Endodermal cell (in vitro differentiated cells): ENCODE results near the gene WIPI1. TPM values are rescaled to one million over a fixed set of nuclear protein-coding genes. Genes with fewer than 3 reads are reported as not detected.

Source experiments
- DNase-seq: peaks from one replicate; pipeline ENCODE4 v3.0.0-alpha.2; 2017
- H3K27ac ChIP-seq: 2 replicates; pipeline ENCODE4 v1.5.1; 2013; ENCODE audit warnings: mild to moderate bottlenecking, low read depth, low read length, moderate library complexity
- H3K27me3 ChIP-seq: 2 replicates; pipeline ENCODE4 v1.6.1; 2013; ENCODE audit warnings: mild to moderate bottlenecking, low read length, moderate library complexity; ENCODE audit not compliant: insufficient read depth, control insufficient read depth, poor library complexity, severe bottlenecking
- H3K36me3 ChIP-seq: 2 replicates; pipeline ENCODE4 v1.7.0; 2013; ENCODE audit warnings: mild to moderate bottlenecking, low read length, moderate library complexity; ENCODE audit not compliant: control insufficient read depth, insufficient read depth
- H3K4me1 ChIP-seq: one replicate; pipeline ENCODE4 v1.7.0; 2013; ENCODE audit warnings: low read length; ENCODE audit not compliant: control insufficient read depth, insufficient read depth
- H3K4me3 ChIP-seq: 2 replicates; pipeline ENCODE4 v1.5.1; 2013; ENCODE audit warnings: mild to moderate bottlenecking, low read length, moderate library complexity
- H3K9ac ChIP-seq: 2 replicates; pipeline ENCODE4 v1.6.1; 2013; ENCODE audit warnings: mild to moderate bottlenecking, low read length, moderate library complexity; ENCODE audit not compliant: poor library complexity, severe bottlenecking; ENCODE audit errors: extremely low read depth
- H3K9me3 ChIP-seq: 2 replicates; pipeline ENCODE4 v1.6.1; 2013; ENCODE audit warnings: mild to moderate bottlenecking, low read length, moderate library complexity; ENCODE audit not compliant: control insufficient read depth
- H3K27ac Mint-ChIP-seq: 2 replicates; pipeline ENCODE4 v1.8.0; 2020; ENCODE audit warnings: mixed read lengths
- H3K27me3 Mint-ChIP-seq: 2 replicates; pipeline ENCODE4 v1.8.0; 2021; ENCODE audit warnings: mild to moderate bottlenecking, mixed read lengths; ENCODE audit not compliant: insufficient read depth
- H3K36me3 Mint-ChIP-seq: 2 replicates; pipeline ENCODE4 v1.8.0; 2020; ENCODE audit warnings: low read depth, mixed read lengths
- H3K4me1 Mint-ChIP-seq: 2 replicates; pipeline ENCODE4 v1.8.0; 2020; ENCODE audit warnings: mixed read lengths
- H3K4me3 Mint-ChIP-seq: 2 replicates; pipeline ENCODE4 v1.8.0; 2020; ENCODE audit warnings: mild to moderate bottlenecking, moderate library complexity, mixed read lengths
- H3K9me3 Mint-ChIP-seq: 2 replicates; pipeline ENCODE4 v1.8.0; 2020; ENCODE audit warnings: mild to moderate bottlenecking, mixed read lengths
- CTCF ChIP-seq: fragments of 200-600 bp; sonication (generic); conservative IDR thresholded peaks from 2 replicates; pipeline ENCODE4 v1.5.0; 2021; ENCODE audit warnings: antibody characterized with exemption, mild to moderate bottlenecking
- WGBS, 2 experiments: methylation state at CpG; one replicate each; pipeline versions ENCODE4 v1.1.5 to v1.1.7; 2013; ENCODE audit warnings: missing lambda C conversion rate in 2 of 2, mixed read lengths in 1 of 2; ENCODE audit not compliant: insufficient coverage in 1 of 2, insufficient read length in 1 of 2; 5-methylcytosine and 5-hydroxymethylcytosine counted together
- total RNA-seq, 2 donors: library from RNA; stranded (reverse); fragmentation: NEBNext Ultra II Directional in 1 of 2; extraction: Animal tissue kit (Norgen Biotek cat#: 25700) in 1 of 2; gene quantifications; 2 replicates in 1 of 2; 3 replicates in 1 of 2; pipeline ENCODE4 v1.2.1, GENCODE V29; 2021

Gene WIPI1
- total RNA-seq, 2 donors from 2014 or later: 32.0 to 39.5 TPM

- WGBS, 2 experiments: 86 to 94% methylated on average over 3 to 5 of the region's 5 CpGs
- no peaks in the 10 kb centered on the region for H3K9me3 ChIP-seq
- no peaks in the 10 kb centered on the region for H3K36me3 ChIP-seq
- no peaks in the 10 kb centered on the region for H3K27me3 Mint-ChIP-seq
- H3K27ac Mint-ChIP-seq: no peak overlapping the region
- no peak for DNase-seq
- H3K27me3 ChIP-seq: no peaks in the 10 kb centered on the region
- no peaks in the 10 kb centered on the region for H3K36me3 Mint-ChIP-seq
- no peaks in the 10 kb centered on the region for H3K4me1 Mint-ChIP-seq
- no peak overlapping the region for H3K4me3 Mint-ChIP-seq
- no peak for TF ChIP-seq CTCF
- peaks cover 6% of the 10 kb centered on the region for H3K9me3 Mint-ChIP-seq
- no peak overlapping the region for H3K9ac ChIP-seq
- no peak overlapping the region for H3K4me3 ChIP-seq
- H3K4me1 ChIP-seq: no peaks in the 10 kb centered on the region
- H3K27ac ChIP-seq: no peak overlapping the region
These were observed 42.3 kb upstream of the WIPI1 start for GRCh38 chr17:68499587-68499986.

- Mint-ChIP-seq H3K4me1 (no peaks in the 10 kb centered on the region), H3K27ac (no peak overlapping the region), H3K4me3 (no peak overlapping the region), H3K27me3 (no peaks in the 10 kb centered on the region), H3K36me3 (no peaks in the 10 kb centered on the region), H3K9me3 (peaks cover 6% of the 10 kb centered on the region)
- H3K36me3 ChIP-seq: no peaks in the 10 kb centered on the region
- no peak overlapping the region for H3K4me3 ChIP-seq
- no peaks in the 10 kb centered on the region for H3K4me1 ChIP-seq
- no peak for TF ChIP-seq CTCF
- H3K27me3 ChIP-seq: no peaks in the 10 kb centered on the region
- WGBS, 2 experiments: 88 to 93% methylated on average over 3 to 7 of the region's 7 CpGs
- H3K27ac ChIP-seq: no peak overlapping the region
- no peak overlapping the region for H3K9ac ChIP-seq
- H3K9me3 ChIP-seq: no peaks in the 10 kb centered on the region
- no peak for DNase-seq
These were observed 41.4 kb upstream of the WIPI1 start for GRCh38 chr17:68498479-68499326.

- H3K4me1 Mint-ChIP-seq: no peaks in the 10 kb centered on the region
- no peaks in the 10 kb centered on the region for H3K36me3 ChIP-seq
- H3K4me3 ChIP-seq: no peak overlapping the region
- peaks cover 6% of the 10 kb centered on the region for H3K9me3 Mint-ChIP-seq
- no peak overlapping the region for H3K9ac ChIP-seq
- H3K4me3 Mint-ChIP-seq: no peak overlapping the region
- DNase-seq: no peak
- H3K27ac ChIP-seq: no peak overlapping the region
- H3K27me3 ChIP-seq: no peaks in the 10 kb centered on the region
- H3K27me3 Mint-ChIP-seq: no peaks in the 10 kb centered on the region
- no peaks in the 10 kb centered on the region for H3K4me1 ChIP-seq
- no peaks in the 10 kb centered on the region for H3K36me3 Mint-ChIP-seq
- WGBS, 2 experiments: 66 to 70% methylated on average over 3 of the region's 3 CpGs
- no peak for TF ChIP-seq CTCF
- H3K9me3 ChIP-seq: no peaks in the 10 kb centered on the region
- no peak overlapping the region for H3K27ac Mint-ChIP-seq
These were observed 40.6 kb upstream of the WIPI1 start for GRCh38 chr17:68497885-68498319.
